H9 (cell line): ENCODE measurements around the gene HSD17B7. TPM values are rescaled to one million over a fixed set of nuclear protein-coding genes. Genes with fewer than 3 reads are reported as not detected.

Experiments used
- DNase-seq: peaks from one replicate; pipeline ENCODE4 v3.0.0-alpha.2; 2017
- H2AFZ ChIP-seq: one replicate; pipeline ENCODE4 v1.6.1; 2013; ENCODE audit warnings: mild to moderate bottlenecking, low read length, control low read depth, moderate library complexity
- H2AK5ac ChIP-seq: 2 replicates; pipeline ENCODE4 v1.6.1; 2013; ENCODE audit warnings: low read length, control low read depth, mixed read lengths; ENCODE audit not compliant: insufficient read length
- H2BK120ac ChIP-seq: one replicate; pipeline ENCODE4 v1.6.1; 2013; ENCODE audit warnings: low read depth, mild to moderate bottlenecking, low read length, control low read depth, inconsistent platforms; ENCODE audit not compliant: poor library complexity, severe bottlenecking
- H2BK12ac ChIP-seq: 2 replicates; pipeline ENCODE4 v1.6.1; 2013; ENCODE audit warnings: low read length, control low read depth, mixed read lengths, low read depth; ENCODE audit not compliant: insufficient read length
- H2BK15ac ChIP-seq: 2 replicates; pipeline ENCODE4 v1.6.1; 2013; ENCODE audit warnings: low read depth, low read length, control low read depth
- H2BK20ac ChIP-seq: one replicate; pipeline ENCODE4 v1.6.1; 2013; ENCODE audit warnings: low read depth, mild to moderate bottlenecking, low read length, control low read depth, inconsistent platforms; ENCODE audit not compliant: poor library complexity, severe bottlenecking
- H2BK5ac ChIP-seq: 2 replicates; pipeline ENCODE4 v1.6.1; 2013; ENCODE audit warnings: low read length, control low read depth, mixed read lengths; ENCODE audit not compliant: insufficient read length
- H3K14ac ChIP-seq: 2 replicates; pipeline ENCODE4 v1.6.1; 2013; ENCODE audit warnings: low read length, control low read depth; ENCODE audit not compliant: insufficient read depth
- H3K18ac ChIP-seq: 2 replicates; pipeline ENCODE4 v1.6.1; 2013; ENCODE audit warnings: low read depth, mild to moderate bottlenecking, mixed read lengths, low read length, control low read depth; ENCODE audit not compliant: insufficient read length
- H3K23ac ChIP-seq: 2 replicates; pipeline ENCODE4 v1.6.1; 2013; ENCODE audit warnings: low read length, control low read depth, mixed read lengths, low read depth; ENCODE audit not compliant: insufficient read length
- H3K23me2 ChIP-seq: 2 replicates; pipeline ENCODE4 v1.6.1; 2013; ENCODE audit warnings: low read depth, mild to moderate bottlenecking, mixed read lengths, low read length, control low read depth; ENCODE audit not compliant: insufficient read length, poor library complexity, severe bottlenecking
- H3K27ac ChIP-seq: 2 replicates; pipeline ENCODE4 v1.5.1; 2013; ENCODE audit warnings: low read length, control low read depth, mixed read lengths, low read depth; ENCODE audit not compliant: insufficient read length
- H3K27me3 ChIP-seq: 2 replicates; pipeline ENCODE4 v1.6.1; 2013; ENCODE audit warnings: low read length, control low read depth, inconsistent platforms; ENCODE audit not compliant: insufficient read depth
- H3K4ac ChIP-seq: 2 replicates; pipeline ENCODE4 v1.6.1; 2013; ENCODE audit warnings: low read depth, mild to moderate bottlenecking, control low read depth, inconsistent platforms, low read length, moderate library complexity
- H3K4me1 ChIP-seq: 2 replicates; pipeline ENCODE4 v1.6.1; 2013; ENCODE audit warnings: low read length, control low read depth, inconsistent platforms; ENCODE audit not compliant: insufficient read depth
- H3K4me2 ChIP-seq: 2 replicates; pipeline ENCODE4 v1.6.1; 2013; ENCODE audit warnings: low read length, control low read depth, mixed read lengths; ENCODE audit not compliant: insufficient read length, insufficient read depth
- H3K56ac ChIP-seq: 2 replicates; pipeline ENCODE4 v1.6.1; 2013; ENCODE audit warnings: low read depth, mild to moderate bottlenecking, mixed read lengths, low read length, control low read depth; ENCODE audit not compliant: insufficient read length
- H3K79me1 ChIP-seq: 2 replicates; pipeline ENCODE4 v1.6.1; 2013; ENCODE audit warnings: low read depth, mild to moderate bottlenecking, moderate library complexity, low read length, control low read depth, inconsistent platforms; ENCODE audit not compliant: insufficient read depth, poor library complexity, severe bottlenecking
- H3K79me2 ChIP-seq: 2 replicates; pipeline ENCODE4 v1.6.1; 2013; ENCODE audit warnings: low read length, control low read depth, inconsistent platforms; ENCODE audit not compliant: insufficient read depth
- H3K9ac ChIP-seq: 2 replicates; pipeline ENCODE4 v1.6.1; 2013; ENCODE audit warnings: low read length, control low read depth, mixed read lengths; ENCODE audit not compliant: insufficient read length; ENCODE audit errors: extremely low read depth
- H3K9me3 ChIP-seq: one replicate; pipeline ENCODE4 v1.6.1; 2013; ENCODE audit warnings: low read depth, low read length, inconsistent platforms; ENCODE audit not compliant: control insufficient read depth
- H3T11ph ChIP-seq: one replicate; pipeline ENCODE4 v1.6.1; 2013; ENCODE audit warnings: mild to moderate bottlenecking, low read length, control low read depth, inconsistent platforms
- H4K20me1 ChIP-seq: one replicate; pipeline ENCODE4 v1.6.1; 2013; ENCODE audit not compliant: control insufficient read depth, insufficient read length, insufficient read depth
- H4K5ac ChIP-seq: 2 replicates; pipeline ENCODE4 v1.6.1; 2013; ENCODE audit warnings: low read depth, mild to moderate bottlenecking, mixed read lengths, low read length, control low read depth; ENCODE audit not compliant: insufficient read length
- H4K8ac ChIP-seq: replicated peaks from 2 replicates; pipeline ENCODE4 v1.6.1; 2013; ENCODE audit warnings: low read length, control low read depth, mixed read lengths, low read depth; ENCODE audit not compliant: insufficient read length
- H4K91ac ChIP-seq: 2 replicates; pipeline ENCODE4 v1.6.1; 2013; ENCODE audit warnings: low read depth, mild to moderate bottlenecking, moderate library complexity, mixed read lengths, low read length, control low read depth; ENCODE audit not compliant: insufficient read length
- H3K27ac Mint-ChIP-seq, 3 experiments: 2 replicates in 2 of 3; 3 replicates in 1 of 3; pipeline ENCODE4 v1.8.0; 2020 to 2021; ENCODE audit warnings: mixed read lengths in 3 of 3, mild to moderate bottlenecking in 1 of 3, moderate library complexity in 1 of 3
- H3K27me3 Mint-ChIP-seq: 2 replicates; pipeline ENCODE4 v1.8.0; 2021; ENCODE audit warnings: low read depth, mild to moderate bottlenecking, moderate library complexity, mixed read lengths
- H3K36me3 Mint-ChIP-seq, 3 experiments: 2 replicates in 2 of 3; 3 replicates in 1 of 3; pipeline ENCODE4 v1.8.0; 2020 to 2021; ENCODE audit warnings: low read depth in 3 of 3, mixed read lengths in 3 of 3; ENCODE audit not compliant: insufficient read depth in 1 of 3
- H3K4me1 Mint-ChIP-seq, 2 experiments: 2 replicates each; pipeline ENCODE4 v1.8.0; 2020; ENCODE audit warnings: mixed read lengths in 2 of 2
- H3K4me3 Mint-ChIP-seq, 2 experiments: 2 replicates in 1 of 2; 3 replicates in 1 of 2; pipeline ENCODE4 v1.8.0; 2020 to 2021; ENCODE audit warnings: mild to moderate bottlenecking in 2 of 2, mixed read lengths in 2 of 2, moderate library complexity in 1 of 2
- H3K9me3 Mint-ChIP-seq, 2 experiments: 2 replicates in 1 of 2; 3 replicates in 1 of 2; pipeline ENCODE4 v1.8.0; 2020; ENCODE audit warnings: mild to moderate bottlenecking in 2 of 2, mixed read lengths in 2 of 2, moderate library complexity in 1 of 2
- WGBS: extraction: QIAGEN DNeasy Blood & Tissue Kit; methylation state at CpG from one replicate; pipeline ENCODE4 v1.1.7; 2013; ENCODE audit warnings: missing lambda C conversion rate, low lambda C conversion rate, mixed read lengths; ENCODE audit not compliant: insufficient read length; ENCODE audit errors: extremely low coverage; 5-methylcytosine and 5-hydroxymethylcytosine counted together
- total RNA-seq: library from RNA; stranded (reverse); gene quantifications from 2 replicates; pipeline ENCODE4 v1.2.1, GENCODE V29; 2021
- TF ChIP-seq, protein P1 (sequence below): fragments of 200-600 bp; sonication (generic); conservative IDR thresholded peaks from 3 replicates; pipeline ENCODE4 v1.8.0; 2021; ENCODE audit warnings: antibody characterized with exemption, mild to moderate bottlenecking

The HSD17B7 gene
- total RNA-seq, 1 experiment from 2014 or later = 26.2 TPM

- Histone ChIP-seq H2BK15ac (no peak overlapping the region), H4K5ac (no peak overlapping the region), H4K91ac (no peak overlapping the region), H3K9me3 (no peaks in the 10 kb centered on the region), H2BK20ac (no peak overlapping the region), H4K20me1 (no peaks in the 10 kb centered on the region), H3K23me2 (no peaks in the 10 kb centered on the region), H2BK120ac (no peak overlapping the region), H4K8ac (no peak overlapping the region), H3K18ac (no peak overlapping the region), H3K4me1 (peaks cover 4% of the 10 kb centered on the region; the same call in 1 of the 2 replicates), H3K56ac (no peak overlapping the region), H3K4ac (no peak overlapping the region), H2BK12ac (no peak overlapping the region), H3K14ac (no peak overlapping the region), H3K79me2 (no peaks in the 10 kb centered on the region), H2AK5ac (no peak overlapping the region), H3K4me2 (no peak overlapping the region), H3K27ac (no peak overlapping the region), H3K79me1 (no peaks in the 10 kb centered on the region), H3K9ac (no peak overlapping the region), H2BK5ac (no peak overlapping the region), H3T11ph (no peak overlapping the region), H3K27me3 (no peaks in the 10 kb centered on the region), H3K23ac (no peak overlapping the region), H2AFZ (no peak overlapping the region)
- Mint-ChIP-seq H3K4me3 (no peak overlapping the region), H3K4me1 (peaks cover 11% of the 10 kb centered on the region in 2 experiments), H3K9me3 (no peaks in the 10 kb centered on the region), H3K36me3 (no peaks in the 10 kb centered on the region), H3K27ac (no peak overlapping the region), H3K27me3 (peaks cover 3% of the 10 kb centered on the region; the same call in 1 of the 2 replicates)
- TF ChIP-seq, protein P1, sequence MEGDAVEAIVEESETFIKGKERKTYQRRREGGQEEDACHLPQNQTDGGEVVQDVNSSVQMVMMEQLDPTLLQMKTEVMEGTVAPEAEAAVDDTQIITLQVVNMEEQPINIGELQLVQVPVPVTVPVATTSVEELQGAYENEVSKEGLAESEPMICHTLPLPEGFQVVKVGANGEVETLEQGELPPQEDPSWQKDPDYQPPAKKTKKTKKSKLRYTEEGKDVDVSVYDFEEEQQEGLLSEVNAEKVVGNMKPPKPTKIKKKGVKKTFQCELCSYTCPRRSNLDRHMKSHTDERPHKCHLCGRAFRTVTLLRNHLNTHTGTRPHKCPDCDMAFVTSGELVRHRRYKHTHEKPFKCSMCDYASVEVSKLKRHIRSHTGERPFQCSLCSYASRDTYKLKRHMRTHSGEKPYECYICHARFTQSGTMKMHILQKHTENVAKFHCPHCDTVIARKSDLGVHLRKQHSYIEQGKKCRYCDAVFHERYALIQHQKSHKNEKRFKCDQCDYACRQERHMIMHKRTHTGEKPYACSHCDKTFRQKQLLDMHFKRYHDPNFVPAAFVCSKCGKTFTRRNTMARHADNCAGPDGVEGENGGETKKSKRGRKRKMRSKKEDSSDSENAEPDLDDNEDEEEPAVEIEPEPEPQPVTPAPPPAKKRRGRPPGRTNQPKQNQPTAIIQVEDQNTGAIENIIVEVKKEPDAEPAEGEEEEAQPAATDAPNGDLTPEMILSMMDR = no peak
- WGBS = no CpG with 5 or more reads among the region's 1 CpG
- no peak for DNase-seq
These were observed 38.8 kb downstream of the HSD17B7 start for GRCh38 chr1:162829268-162829667.
